GM23248 (cell line): ENCODE results near the gene PSMB3.

Experiments
- EZH2 ChIP-seq: fragments of 200-600 bp; sonication (generic); IDR thresholded peaks from 2 replicates; pipeline ENCODE4 v1.6.1; 2018; ENCODE audit warnings: antibody characterized with exemption, mild to moderate bottlenecking; ENCODE audit not compliant: insufficient read depth, poor library complexity, severe bottlenecking
- EZH2phosphoT487 ChIP-seq: fragments of 200-600 bp; sonication (generic); IDR thresholded peaks from 2 replicates; pipeline ENCODE4 v1.6.1; 2018; ENCODE audit warnings: antibody characterized with exemption, moderate library complexity, mild to moderate bottlenecking, low read depth; ENCODE audit not compliant: insufficient read depth

DNA sequence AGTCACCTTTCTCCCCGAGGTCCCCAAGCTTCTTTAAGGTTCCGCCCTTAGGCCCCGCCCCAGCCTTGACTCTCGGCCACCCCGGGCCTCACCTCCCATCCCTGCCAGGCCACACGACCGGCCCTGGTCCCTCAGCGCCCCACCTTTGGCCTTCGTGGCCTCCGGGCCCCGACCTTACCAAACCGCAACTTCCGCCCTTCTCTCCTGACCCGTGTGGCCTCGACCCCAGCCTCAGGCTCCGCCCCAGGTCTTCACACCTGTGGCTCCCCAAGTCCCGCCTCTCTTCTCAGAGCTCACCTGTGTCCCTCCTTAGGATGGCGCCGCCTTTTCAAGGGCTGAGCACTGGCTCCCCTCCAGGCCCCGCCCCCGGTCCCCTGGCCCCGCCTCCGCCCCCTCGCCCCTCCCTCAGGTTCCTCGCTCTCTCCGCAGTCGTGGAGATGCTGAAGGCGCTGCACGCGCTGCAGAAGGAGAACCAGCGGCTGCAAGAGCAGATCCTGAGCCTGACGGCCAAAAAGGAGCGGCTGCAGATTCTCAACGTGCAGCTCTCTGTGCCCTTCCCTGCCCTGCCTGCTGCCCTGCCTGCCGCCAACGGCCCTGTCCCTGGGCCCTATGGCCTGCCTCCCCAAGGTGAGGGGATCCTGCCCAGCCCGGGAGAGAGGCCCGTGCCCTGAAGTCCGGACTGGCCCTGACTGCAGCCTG is 32.4 kb upstream of the PSMB3 start:
- TF ChIP-seq EZH2 (no peak), EZH2phosphoT487 (no peak)
